ENCODE results near the gene MEGF8. TPM values are rescaled to one million over a fixed set of nuclear protein-coding genes. Genes with fewer than 3 reads are reported as not detected.
"Not testable (repeated sequence)": the region's sequence is repeated elsewhere in the genome, so short reads cannot be mapped to it uniquely, and the experiment has no call there.

Gene MEGF8
- total RNA-seq, 1 donor from 2014 or later, result 16.4 TPM

DNA sequence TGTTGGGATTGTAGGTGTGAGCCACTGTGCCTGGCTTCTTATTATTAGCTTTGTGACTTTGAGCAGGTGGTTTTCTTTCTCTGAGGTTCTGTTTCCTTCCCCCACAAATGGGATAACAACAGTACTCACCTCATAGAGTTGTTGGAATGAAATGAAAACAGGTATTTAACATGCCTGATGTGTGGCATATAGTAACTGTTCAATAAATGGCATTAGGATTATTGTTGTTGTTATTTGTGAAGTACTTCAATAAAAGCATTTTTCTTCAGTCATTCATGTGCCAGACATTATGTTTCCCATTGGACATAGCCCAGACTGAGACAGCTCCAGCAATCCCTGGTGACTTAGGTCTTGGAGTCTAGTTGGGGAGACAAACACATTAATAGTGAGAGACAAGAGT is 1.5 kb downstream of the MEGF8 start:
- no peak overlapping the region for H3K4me3 ChIP-seq
- no peak overlapping the region for H3K27ac ChIP-seq
- intact Hi-C loops (cut with DNase I), result no loop called here
- no peak for DNase-seq
- peaks cover 29% of the 10 kb centered on the region for H3K27me3 ChIP-seq (ENCODE audit: low read depth)
- no peaks in the 10 kb centered on the region for H3K36me3 ChIP-seq
- no peaks in the 10 kb centered on the region for H3K9me3 ChIP-seq
- peaks cover 30% of the 10 kb centered on the region for H3K4me1 ChIP-seq
- ATAC-seq, result no peak
- TF ChIP-seq, protein P1, sequence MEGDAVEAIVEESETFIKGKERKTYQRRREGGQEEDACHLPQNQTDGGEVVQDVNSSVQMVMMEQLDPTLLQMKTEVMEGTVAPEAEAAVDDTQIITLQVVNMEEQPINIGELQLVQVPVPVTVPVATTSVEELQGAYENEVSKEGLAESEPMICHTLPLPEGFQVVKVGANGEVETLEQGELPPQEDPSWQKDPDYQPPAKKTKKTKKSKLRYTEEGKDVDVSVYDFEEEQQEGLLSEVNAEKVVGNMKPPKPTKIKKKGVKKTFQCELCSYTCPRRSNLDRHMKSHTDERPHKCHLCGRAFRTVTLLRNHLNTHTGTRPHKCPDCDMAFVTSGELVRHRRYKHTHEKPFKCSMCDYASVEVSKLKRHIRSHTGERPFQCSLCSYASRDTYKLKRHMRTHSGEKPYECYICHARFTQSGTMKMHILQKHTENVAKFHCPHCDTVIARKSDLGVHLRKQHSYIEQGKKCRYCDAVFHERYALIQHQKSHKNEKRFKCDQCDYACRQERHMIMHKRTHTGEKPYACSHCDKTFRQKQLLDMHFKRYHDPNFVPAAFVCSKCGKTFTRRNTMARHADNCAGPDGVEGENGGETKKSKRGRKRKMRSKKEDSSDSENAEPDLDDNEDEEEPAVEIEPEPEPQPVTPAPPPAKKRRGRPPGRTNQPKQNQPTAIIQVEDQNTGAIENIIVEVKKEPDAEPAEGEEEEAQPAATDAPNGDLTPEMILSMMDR (IDR thresholded peaks at IDR 0.05), result no peak

DNA sequence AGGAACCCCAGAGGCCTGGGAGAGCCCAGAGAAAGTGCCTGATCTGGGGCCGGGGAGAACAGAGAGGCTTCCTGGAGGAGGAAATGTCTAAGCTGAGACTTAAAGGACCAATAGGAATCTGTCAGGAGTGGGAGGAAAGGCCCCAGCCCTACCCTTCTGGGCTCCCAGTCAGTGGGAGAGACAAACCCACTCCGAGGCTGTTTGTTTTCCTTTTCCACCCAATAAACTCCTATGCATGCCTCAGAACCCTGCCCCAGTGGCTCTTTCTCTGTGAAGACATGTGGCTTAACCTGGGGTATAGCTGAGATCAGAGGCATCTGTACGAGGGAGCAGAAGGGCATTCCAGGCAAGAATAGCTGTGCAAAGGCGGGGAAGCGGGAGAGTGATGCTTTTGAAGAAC is 1.9 kb downstream of the MEGF8 start:
- DNase-seq (no peak), ATAC-seq (no peak)
- TF ChIP-seq, protein P1 (IDR thresholded peaks at IDR 0.05), result no peak
- Histone ChIP-seq H3K9me3 (no peaks in the 10 kb centered on the region), H3K36me3 (no peaks in the 10 kb centered on the region), H3K27ac (no peak overlapping the region), H3K4me1 (peaks cover 30% of the 10 kb centered on the region), H3K27me3 (ENCODE audit: low read depth) (peaks cover 26% of the 10 kb centered on the region), H3K4me3 (no peak overlapping the region)
- intact Hi-C loops (cut with DNase I), result no loop called here

DNA sequence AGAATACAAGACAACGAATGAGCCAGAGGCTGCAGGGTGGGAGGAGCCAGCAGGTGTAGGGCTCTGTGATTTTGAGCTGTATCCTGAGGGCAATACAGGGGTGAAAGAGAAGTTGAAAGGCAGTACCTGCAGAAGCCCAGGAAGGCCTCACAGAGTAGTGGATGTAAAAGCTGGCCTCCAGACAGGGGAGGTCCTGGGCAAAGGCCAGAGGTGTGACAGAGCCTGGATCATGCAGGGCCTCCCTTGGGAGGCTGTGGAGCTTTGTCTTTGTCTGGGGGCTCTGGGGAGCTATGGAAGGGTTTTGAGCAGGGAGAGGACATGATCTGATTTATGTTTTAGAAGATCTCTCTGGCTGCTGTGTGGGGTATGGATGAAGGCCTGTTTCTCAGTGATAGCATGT is 2.7 kb downstream of the MEGF8 start:
- intact Hi-C loops (cut with DNase I), result no loop called here

DNA sequence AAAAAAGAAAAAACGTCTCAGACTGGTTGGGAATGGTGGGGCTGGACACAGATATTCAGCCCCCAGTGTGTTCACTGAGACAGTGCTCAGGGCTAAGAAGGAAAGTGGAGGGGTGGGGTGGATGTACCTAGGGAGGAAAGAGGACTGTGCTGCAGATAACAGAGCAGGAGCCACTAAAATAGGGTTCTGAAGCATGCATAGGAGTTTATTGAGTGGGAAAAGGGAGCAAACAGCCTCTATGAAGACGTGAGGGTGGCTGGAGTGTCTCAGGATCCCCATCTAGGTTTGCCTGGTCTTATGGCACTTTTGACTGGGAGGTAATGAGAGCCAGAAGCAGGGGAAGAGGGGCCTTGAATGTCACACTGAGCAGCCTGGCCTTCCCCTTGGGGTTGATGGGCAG is 3.4 kb downstream of the MEGF8 start:
- DNase-seq (no peak), ATAC-seq (no peak)
- Histone ChIP-seq H3K27me3 (ENCODE audit: low read depth) (peaks cover 11% of the 10 kb centered on the region), H3K9me3 (no peaks in the 10 kb centered on the region), H3K27ac (no peak overlapping the region), H3K4me1 (peaks cover 30% of the 10 kb centered on the region), H3K36me3 (no peaks in the 10 kb centered on the region), H3K4me3 (no peak overlapping the region)
- intact Hi-C loops (cut with DNase I), result no loop called here
- TF ChIP-seq, protein P1 (IDR thresholded peaks at IDR 0.05), result no peak

More for the DNA sequence above, 2.7 kb downstream of the MEGF8 start:
- ATAC-seq, result no peak
- Histone ChIP-seq H3K9me3 (no peaks in the 10 kb centered on the region), H3K4me3 (no peak overlapping the region), H3K36me3 (no peaks in the 10 kb centered on the region), H3K27me3 (ENCODE audit: low read depth) (peaks cover 19% of the 10 kb centered on the region), H3K27ac (no peak overlapping the region), H3K4me1 (peaks cover 30% of the 10 kb centered on the region)
- DNase-seq, result no peak
- TF ChIP-seq, protein P1 (IDR thresholded peaks at IDR 0.05), result no peak

DNA sequence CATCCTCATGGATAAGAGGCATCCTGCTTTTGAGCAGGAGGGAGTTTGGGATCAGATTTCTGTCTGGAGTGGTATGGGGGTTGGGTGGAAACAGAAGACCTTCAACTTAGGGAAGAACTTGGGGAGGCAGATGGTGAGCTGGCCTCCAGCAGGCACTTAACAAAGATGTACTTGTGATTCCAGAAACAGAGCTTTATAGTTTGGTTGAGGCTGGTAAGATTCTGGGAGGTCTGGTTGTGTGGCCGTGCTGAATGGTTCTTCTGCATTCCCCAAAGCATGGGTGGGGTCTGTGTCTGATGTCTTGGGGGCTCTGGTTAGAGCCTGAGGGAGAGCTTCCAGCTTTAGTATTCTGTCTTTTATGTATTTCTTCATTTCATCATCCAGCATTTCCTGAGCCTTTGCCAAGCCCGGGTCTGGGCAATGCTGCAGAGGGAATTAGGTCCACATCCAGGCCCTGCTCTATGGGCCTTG is 4.8 kb downstream of the MEGF8 start:
- no peaks in the 10 kb centered on the region for H3K27me3 ChIP-seq (ENCODE audit: low read depth)
- DNase-seq (no peak), ATAC-seq (no peak)
- no peaks in the 10 kb centered on the region for H3K9me3 ChIP-seq
- intact Hi-C loops (cut with DNase I), result no loop called here
- H3K27ac ChIP-seq, result no peak overlapping the region
- no peak overlapping the region for H3K4me3 ChIP-seq
- peaks cover 4% of the 10 kb centered on the region for H3K36me3 ChIP-seq
- peaks cover 19% of the 10 kb centered on the region for H3K4me1 ChIP-seq
- TF ChIP-seq, protein P1 (IDR thresholded peaks at IDR 0.05), result no peak

DNA sequence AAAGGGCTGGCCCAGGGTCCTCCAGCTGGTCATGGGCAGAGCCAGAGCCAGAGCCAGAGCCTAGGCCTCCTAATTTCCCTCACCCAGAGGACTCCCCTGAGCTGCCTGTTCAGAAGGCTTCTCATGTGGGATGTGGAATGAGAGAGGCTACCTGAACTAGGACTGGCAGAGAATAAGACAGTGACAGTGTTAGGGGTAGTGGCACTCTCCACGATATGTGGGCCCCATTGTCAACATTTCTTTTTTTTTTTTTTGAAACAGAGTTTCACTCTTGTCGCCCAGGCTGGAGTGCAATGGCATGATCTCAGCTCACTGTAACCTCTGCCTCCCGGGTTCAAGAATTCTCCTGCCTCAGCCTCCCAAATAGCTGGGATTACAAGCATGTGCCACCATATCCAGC is 5.9 kb downstream of the MEGF8 start:
- H3K27me3 ChIP-seq (ENCODE audit: low read depth); ATAC-seq; H3K4me3 ChIP-seq; DNase-seq; H3K9me3 ChIP-seq; H3K27ac ChIP-seq; intact Hi-C loops (cut with DNase I): not testable (repeated sequence)
- Histone ChIP-seq H3K4me1 (peaks cover 14% of the 10 kb centered on the region), H3K36me3 (peaks cover 12% of the 10 kb centered on the region)
